ENCODE results near the gene CCDC196.
"Not testable (repeated sequence)": the region's sequence is repeated elsewhere in the genome, so short reads cannot be mapped to it uniquely, and the experiment has no call there.

The CCDC196 gene

GRCh38 chr14:66530526-66530925 lies 44.4 kb downstream of the CCDC196 start:
- no peaks in the 10 kb centered on the region for H3K36me3 ChIP-seq (ENCODE audit: control insufficient read depth, insufficient read depth, low read length)
- H3K4me1 ChIP-seq (ENCODE audit: control insufficient read depth, insufficient read depth, low read length): no peaks in the 10 kb centered on the region
- no peaks in the 10 kb centered on the region for H3K9me3 ChIP-seq (ENCODE audit: control insufficient read depth, insufficient read depth, low read length)
- no peaks in the 10 kb centered on the region for H3K27me3 ChIP-seq (ENCODE audit: control insufficient read depth, insufficient read depth, low read length)
- H3K9ac ChIP-seq (ENCODE audit: low read depth, low read length): no peak overlapping the region
- no peak overlapping the region for H3K4me3 ChIP-seq (ENCODE audit: low read depth, low read length)

GRCh38 chr14:66539034-66539433 lies 52.9 kb downstream of the CCDC196 start:
- Histone ChIP-seq H3K9ac (ENCODE audit: low read depth, low read length) (no peak overlapping the region), H3K9me3 (ENCODE audit: control insufficient read depth, insufficient read depth, low read length) (no peaks in the 10 kb centered on the region)

GRCh38 chr14:66540038-66540437 lies 53.9 kb downstream of the CCDC196 start:
- Histone ChIP-seq H3K9ac (ENCODE audit: low read depth, low read length) (no peak overlapping the region), H3K36me3 (ENCODE audit: control insufficient read depth, insufficient read depth, low read length) (no peaks in the 10 kb centered on the region), H3K4me3 (ENCODE audit: low read depth, low read length) (no peak overlapping the region), H3K27me3 (ENCODE audit: control insufficient read depth, insufficient read depth, low read length) (no peaks in the 10 kb centered on the region), H3K9me3 (ENCODE audit: control insufficient read depth, insufficient read depth, low read length) (no peaks in the 10 kb centered on the region), H3K4me1 (ENCODE audit: control insufficient read depth, insufficient read depth, low read length) (peaks cover 3% of the 10 kb centered on the region)

More at GRCh38 chr14:66539034-66539433, 52.9 kb downstream of the CCDC196 start:
- no peaks in the 10 kb centered on the region for H3K27me3 ChIP-seq (ENCODE audit: control insufficient read depth, insufficient read depth, low read length)
- H3K36me3 ChIP-seq (ENCODE audit: control insufficient read depth, insufficient read depth, low read length): no peaks in the 10 kb centered on the region
- no peak overlapping the region for H3K4me3 ChIP-seq (ENCODE audit: low read depth, low read length)
- H3K4me1 ChIP-seq (ENCODE audit: control insufficient read depth, insufficient read depth, low read length): peaks cover 3% of the 10 kb centered on the region

DNA sequence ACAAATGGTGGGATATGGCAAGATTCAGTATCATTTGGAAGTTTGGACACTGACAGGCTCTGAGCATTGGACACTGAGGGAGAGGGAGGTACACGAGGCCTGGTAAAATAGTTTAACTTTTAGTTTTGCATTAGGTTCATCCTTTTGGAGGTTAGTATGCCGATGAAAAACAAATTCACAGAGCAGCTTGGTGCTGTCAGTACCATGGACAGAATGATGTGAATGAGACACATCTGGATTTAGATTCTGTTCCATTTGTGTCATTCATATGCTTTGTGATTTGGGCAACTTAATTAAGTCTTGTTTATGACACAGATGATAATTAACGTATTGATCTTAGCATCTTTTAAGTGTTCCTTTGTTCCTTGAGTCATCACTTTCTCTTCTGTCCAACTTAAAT lies 55.5 kb downstream of the CCDC196 start:
- Histone ChIP-seq H3K36me3 (ENCODE audit: control insufficient read depth, insufficient read depth, low read length) (no peaks in the 10 kb centered on the region), H3K9me3 (ENCODE audit: control insufficient read depth, insufficient read depth, low read length) (no peaks in the 10 kb centered on the region), H3K27me3 (ENCODE audit: control insufficient read depth, insufficient read depth, low read length) (no peaks in the 10 kb centered on the region), H3K9ac (ENCODE audit: low read depth, low read length) (no peak overlapping the region), H3K4me1 (ENCODE audit: control insufficient read depth, insufficient read depth, low read length) (peaks cover 3% of the 10 kb centered on the region), H3K4me3 (ENCODE audit: low read depth, low read length) (no peak overlapping the region)

DNA sequence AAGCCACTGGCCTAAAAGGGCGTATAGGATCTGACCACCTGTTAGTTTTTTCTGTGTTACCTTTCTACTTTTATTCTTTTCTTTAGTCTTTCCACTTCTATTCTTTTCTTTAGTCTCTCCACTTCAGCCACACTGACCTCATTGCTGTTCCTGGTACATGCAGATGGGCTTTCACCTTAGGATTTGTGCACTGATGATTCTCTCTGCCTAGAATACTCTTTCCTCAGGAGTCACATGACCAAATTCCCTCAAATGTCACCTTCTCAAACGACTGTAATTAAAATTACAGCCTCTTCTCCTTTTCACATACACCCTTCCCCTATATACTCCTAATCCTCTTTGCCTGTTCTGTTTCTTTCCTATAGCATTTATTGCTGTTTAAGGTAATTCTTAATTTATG lies 57.8 kb downstream of the CCDC196 start:
- no peak overlapping the region for H3K9ac ChIP-seq (ENCODE audit: low read depth, low read length)
- no peaks in the 10 kb centered on the region for H3K36me3 ChIP-seq (ENCODE audit: control insufficient read depth, insufficient read depth, low read length)
- no peaks in the 10 kb centered on the region for H3K9me3 ChIP-seq (ENCODE audit: control insufficient read depth, insufficient read depth, low read length)
- H3K4me1 ChIP-seq (ENCODE audit: control insufficient read depth, insufficient read depth, low read length): peaks cover 1% of the 10 kb centered on the region
- H3K4me3 ChIP-seq (ENCODE audit: low read depth, low read length): no peak overlapping the region
- no peaks in the 10 kb centered on the region for H3K27me3 ChIP-seq (ENCODE audit: control insufficient read depth, insufficient read depth, low read length)

DNA sequence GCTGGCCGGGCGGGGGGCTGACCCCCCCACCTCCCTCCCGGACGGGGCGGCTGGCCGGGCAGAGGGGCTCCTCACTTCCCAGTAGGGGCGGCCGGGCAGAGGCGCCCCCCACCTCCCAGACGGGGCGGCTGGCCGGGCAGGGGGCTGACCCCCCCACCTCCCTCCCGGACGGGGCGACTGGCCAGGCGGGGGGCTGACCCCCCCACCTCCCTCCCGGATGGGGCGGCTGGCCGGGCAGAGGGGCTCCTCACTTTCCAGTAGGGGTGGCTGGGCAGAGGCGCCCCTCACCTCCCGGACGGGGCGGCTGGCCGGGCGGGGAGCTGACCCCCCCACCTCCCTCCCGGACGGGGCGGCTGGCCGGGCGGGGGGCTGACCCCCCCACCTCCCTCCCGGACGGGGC lies 59.0 kb downstream of the CCDC196 start:
- not testable (repeated sequence) for H3K4me1 ChIP-seq (ENCODE audit: control insufficient read depth, insufficient read depth, low read length); H3K9ac ChIP-seq (ENCODE audit: low read depth, low read length); H3K27me3 ChIP-seq (ENCODE audit: control insufficient read depth, insufficient read depth, low read length); H3K36me3 ChIP-seq (ENCODE audit: control insufficient read depth, insufficient read depth, low read length); H3K4me3 ChIP-seq (ENCODE audit: low read depth, low read length); H3K9me3 ChIP-seq (ENCODE audit: control insufficient read depth, insufficient read depth, low read length)

DNA sequence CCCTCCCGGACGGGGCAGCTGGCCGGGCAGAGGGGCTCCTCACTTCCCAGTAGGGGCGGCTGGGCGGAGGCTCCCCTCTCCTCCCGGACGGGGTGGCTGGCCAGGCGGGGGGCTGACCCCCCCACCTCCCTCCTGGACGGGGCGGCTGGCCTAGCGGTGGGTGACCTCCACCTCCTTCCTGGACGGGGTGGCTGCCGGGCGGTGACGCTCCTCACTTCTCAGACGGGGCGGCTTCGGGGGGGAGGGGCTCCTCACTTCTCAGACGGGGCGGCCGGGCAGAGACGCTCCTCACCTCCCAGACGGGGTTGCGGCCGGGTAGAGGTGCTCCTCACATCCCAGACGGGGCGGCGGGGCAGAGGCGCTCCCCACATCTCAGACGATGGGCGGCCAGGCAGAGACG lies 59.6 kb downstream of the CCDC196 start:
- not testable (repeated sequence) for H3K4me1 ChIP-seq (ENCODE audit: control insufficient read depth, insufficient read depth, low read length); H3K9me3 ChIP-seq (ENCODE audit: control insufficient read depth, insufficient read depth, low read length); H3K27me3 ChIP-seq (ENCODE audit: control insufficient read depth, insufficient read depth, low read length); H3K36me3 ChIP-seq (ENCODE audit: control insufficient read depth, insufficient read depth, low read length); H3K4me3 ChIP-seq (ENCODE audit: low read depth, low read length); H3K9ac ChIP-seq (ENCODE audit: low read depth, low read length)

All from iPS-15b (cell line).